HCT116 (cell line): ENCODE measurements around the gene NOP16. TPM values are rescaled to one million over a fixed set of nuclear protein-coding genes. Genes with fewer than 3 reads are reported as not detected.

Experiments
- ATAC-seq: fragments of 200-7000 bp; cut with Tn5 transposase; 2 replicates; pipeline ENCODE4 v1.9.1; 2020; ENCODE audit warnings: mild to moderate bottlenecking, moderate library complexity
- BruUV-seq: library from RNA; stranded (reverse); fragments of 400-500 nt; replicated peaks from 2 replicates; lab custom pipeline; 2021; lab: Mats Ljungman, UMichigan
- CTCF ChIA-PET: fragments of 300-600 bp; sonication (Branson Sonifier 250); formaldehyde crosslinking; loops from one replicate; lab custom pipeline; 2021; ENCODE audit warnings: antibody characterized with exemption; lab: Charles Lee
- POLR2A ChIA-PET: fragments of 300-600, 350-600 bp; sonication (Branson Sonifier 250); formaldehyde crosslinking; loops from one replicate; lab custom pipeline; 2021; ENCODE audit warnings: antibody characterized with exemption; lab: Charles Lee
- RAD21 ChIA-PET, 2 experiments: fragments of 300-600 bp; sonication (Branson Sonifier 250); formaldehyde crosslinking; loops; one replicate each; lab custom pipeline; 2023; ENCODE audit warnings: low total read pairs in 2 of 2; ENCODE audit not compliant: uncharacterized antibody in 2 of 2, unreplicated experiment in 2 of 2, low non-redundant PET in 1 of 2; lab: Charles Lee
- DNase-seq: peaks from one replicate; pipeline ENCODE4 v3.0.0-alpha.2; 2010; ENCODE audit warnings: low read depth, low spot score
- H2AFZ ChIP-seq: fragments of 200-600 bp; shearing (Covaris generic), sonication (generic); 2 replicates; pipeline ENCODE4 v1.6.1; 2017; ENCODE audit warnings: low read depth, mixed run types, mixed read lengths, antibody characterized with exemption, low read length; ENCODE audit not compliant: poor library complexity, severe bottlenecking
- H3K27ac ChIP-seq: 2 replicates; pipeline ENCODE4 v1.5.1; 2012; ENCODE audit warnings: low read depth, low read length
- H3K27me3 ChIP-seq: fragments of 200-600 bp; sonication (generic); 2 replicates; pipeline ENCODE4 v1.6.1; 2016; ENCODE audit warnings: mixed run types, low read length, mixed read lengths; ENCODE audit not compliant: insufficient read depth
- H3K36me3 ChIP-seq, 2 experiments: fragments of 200-500 bp in 1 of 2; fragments of 200-600 bp in 1 of 2; sonication (Bioruptor generic) in 1 of 2; sonication (generic) in 1 of 2; 2 replicates each; pipeline versions ENCODE4 v1.5.1 to v1.6.1; 2014 to 2016; ENCODE audit warnings: low read length in 2 of 2, inconsistent platforms in 1 of 2, mixed read lengths in 1 of 2, mixed run types in 1 of 2; ENCODE audit not compliant: insufficient read depth in 2 of 2, control insufficient read depth in 1 of 2
- H3K4me1 ChIP-seq, 2 experiments: fragments of 200-600 bp in 1 of 2; sonication (generic) in 1 of 2; 2 replicates each; pipeline versions ENCODE4 v1.5.1 to v1.6.1; 2012 to 2017; ENCODE audit warnings: low read length in 2 of 2, inconsistent platforms in 1 of 2, mild to moderate bottlenecking in 1 of 2, mixed read lengths in 1 of 2, mixed run types in 1 of 2, moderate library complexity in 1 of 2; ENCODE audit not compliant: insufficient read depth in 2 of 2, control insufficient read depth in 1 of 2
- H3K4me2 ChIP-seq: fragments of 200-600 bp; sonication (generic); 2 replicates; pipeline ENCODE4 v1.6.1; 2017; ENCODE audit warnings: mixed run types, low read length, mixed read lengths
- H3K4me3 ChIP-seq, 2 experiments: fragments of 200-600 bp in 1 of 2; sonication (generic) in 1 of 2; replicated peaks in 1 of 2; 2 replicates each; pipeline ENCODE4 v1.5.1; 2011 to 2016; ENCODE audit warnings: low read length in 2 of 2, control low read depth in 1 of 2, low read depth in 1 of 2, mild to moderate bottlenecking in 1 of 2, mixed read lengths in 1 of 2, mixed run types in 1 of 2
- H3K79me2 ChIP-seq: fragments of 200-600 bp; sonication (generic); 2 replicates; pipeline ENCODE4 v1.6.1; 2017; ENCODE audit warnings: mild to moderate bottlenecking, mixed run types, low read length, moderate library complexity, mixed read lengths; ENCODE audit not compliant: insufficient read depth
- H3K9ac ChIP-seq: fragments of 200-600 bp; sonication (generic); 2 replicates; pipeline ENCODE4 v1.6.1; 2016; ENCODE audit warnings: low read length, mixed read lengths
- H3K9me2 ChIP-seq: fragments of 200-600 bp; sonication (generic), shearing (Covaris generic); 2 replicates; pipeline ENCODE4 v1.6.1; 2017; ENCODE audit warnings: mixed run types, mild to moderate bottlenecking, moderate library complexity; ENCODE audit not compliant: insufficient read depth
- H3K9me3 ChIP-seq, 2 experiments: fragments of 200-500 bp in 1 of 2; fragments of 200-600 bp in 1 of 2; sonication (Bioruptor generic) in 1 of 2; sonication (generic) in 1 of 2; 2 replicates each; pipeline ENCODE4 v1.6.1; 2014 to 2017; ENCODE audit warnings: low read length in 2 of 2, mixed read lengths in 2 of 2, inconsistent platforms in 1 of 2, low read depth in 1 of 2, mild to moderate bottlenecking in 1 of 2, mixed run types in 1 of 2, moderate library complexity in 1 of 2; ENCODE audit not compliant: control insufficient read depth in 1 of 2, insufficient read depth in 1 of 2
- H4K20me1 ChIP-seq: fragments of 200-600 bp; sonication (generic), shearing (Covaris generic); 2 replicates; pipeline ENCODE4 v1.6.1; 2017; ENCODE audit warnings: mixed run types, mild to moderate bottlenecking, moderate library complexity; ENCODE audit not compliant: insufficient read depth
- CBX3 ChIP-seq: IDR thresholded peaks from 2 replicates; pipeline ENCODE4 v1.6.1; 2012; ENCODE audit warnings: low read depth
- CEBPB ChIP-seq: IDR thresholded peaks from 2 replicates; pipeline ENCODE4 v1.6.1; 2012; ENCODE audit warnings: low read depth
- CTCF ChIP-seq, 3 experiments: fragments of 200-600 bp in 1 of 3; sonication (generic) in 1 of 3; IDR thresholded peaks in 2 of 3; conservative IDR thresholded peaks in 1 of 3; 2 replicates each; pipeline ENCODE4 v1.5.1; 2012 to 2017; ENCODE audit warnings: low read depth in 2 of 3, low read length in 2 of 3, antibody characterized with exemption in 1 of 3, borderline replicate concordance in 1 of 3, control low read depth in 1 of 3, mild to moderate bottlenecking in 1 of 3, mixed read lengths in 1 of 3, mixed run types in 1 of 3, moderate library complexity in 1 of 3; ENCODE audit not compliant: insufficient read depth in 1 of 3
- EGR1 ChIP-seq: IDR thresholded peaks from 2 replicates; pipeline ENCODE4 v1.6.1; 2012; ENCODE audit warnings: low read depth
- ELF1 ChIP-seq: IDR thresholded peaks from 2 replicates; pipeline ENCODE4 v1.6.1; 2012; ENCODE audit warnings: low read depth, borderline replicate concordance
- EZH2 ChIP-seq: fragments of 200-600 bp; sonication (generic); IDR thresholded peaks from 2 replicates; pipeline ENCODE4 v1.6.1; 2017; ENCODE audit warnings: antibody characterized with exemption, mixed run types
- EZH2phosphoT487 ChIP-seq: fragments of 200-600 bp; IDR thresholded peaks from 2 replicates; pipeline ENCODE4 v1.6.1; 2018; ENCODE audit warnings: antibody characterized with exemption, borderline replicate concordance
- FOSL1 ChIP-seq: IDR thresholded peaks from 2 replicates; pipeline ENCODE4 v1.6.1; 2012; ENCODE audit warnings: low read depth
- POLR2A ChIP-seq: IDR thresholded peaks from 2 replicates; pipeline ENCODE4 v1.7.0; 2011; ENCODE audit warnings: borderline replicate concordance; ENCODE audit not compliant: insufficient read depth, insufficient read length; ENCODE audit errors: extremely low read depth
- RAD21 ChIP-seq: IDR thresholded peaks from 2 replicates; pipeline ENCODE4 v1.6.1; 2012; ENCODE audit warnings: low read depth, mild to moderate bottlenecking
- REST ChIP-seq: IDR thresholded peaks from 2 replicates; pipeline ENCODE4 v1.6.1; 2012; ENCODE audit warnings: low read depth
- SP1 ChIP-seq: IDR thresholded peaks from 2 replicates; pipeline ENCODE4 v1.6.1; 2012; ENCODE audit warnings: low read depth
- TCF7L2 ChIP-seq: IDR thresholded peaks from 2 replicates; pipeline ENCODE4 v1.7.0; 2011; ENCODE audit warnings: borderline replicate concordance, inconsistent platforms; ENCODE audit not compliant: insufficient read depth, insufficient read length; ENCODE audit errors: extremely low read depth
- YY1 ChIP-seq: IDR thresholded peaks from 2 replicates; pipeline ENCODE4 v1.6.1; 2011; ENCODE audit warnings: low read length, low read depth, moderate library complexity, mild to moderate bottlenecking; ENCODE audit not compliant: insufficient replicate concordance; ENCODE audit errors: extremely low read depth
- ZBTB33 ChIP-seq: IDR thresholded peaks from 2 replicates; pipeline ENCODE4 v1.6.1; 2011; ENCODE audit warnings: mild to moderate bottlenecking, low read length, moderate library complexity; ENCODE audit not compliant: insufficient replicate concordance; ENCODE audit errors: extremely low read depth
- ZFX ChIP-seq: fragments of 450-650 bp; IDR thresholded peaks from 2 replicates; pipeline ENCODE4 v1.6.1; 2017
- ZNF274 ChIP-seq: fragments of 200-500 bp; sonication (Bioruptor generic); IDR thresholded peaks from 2 replicates; pipeline ENCODE4 v1.6.1; 2014; ENCODE audit warnings: mild to moderate bottlenecking, low read depth, low read length, inconsistent platforms
- intact Hi-C: fragments of 100-400 bp; cut with micrococcal nuclease; formaldehyde crosslinking; loops from 2 replicates; pipeline ENCODE4 v1.10.0; 2022
- total RNA-seq: library from RNA; stranded (reverse); gene quantifications from one replicate; pipeline ENCODE4 v1.2.1, GENCODE V29; 2021; ENCODE audit not compliant: unreplicated experiment

The NOP16 gene
- total RNA-seq, 1 experiment from 2014 or later: 67.1 TPM

- H3K27me3 ChIP-seq: no peaks in the 10 kb centered on the region
- no peak overlapping the region for H2AFZ ChIP-seq
- no peak overlapping the region for H3K9ac ChIP-seq
- peaks cover 0 to 5% of the 10 kb centered on the region in 2 experiments; a peak in 3 of 4 replicates for H3K36me3 ChIP-seq
- H3K4me2 ChIP-seq: no peak overlapping the region
- DNase-seq (no peak), ATAC-seq (no peak)
- peaks cover 9% of the 10 kb centered on the region for H3K79me2 ChIP-seq
- H3K4me1 ChIP-seq: peaks cover 12 to 18% of the 10 kb centered on the region in 2 experiments; a peak in 3 of 4 replicates
- no peak overlapping the region for H3K27ac ChIP-seq
- H3K4me3 ChIP-seq: no peak overlapping the region
- POLR2A ChIA-PET: no interaction called here
- no peaks in the 10 kb centered on the region for H3K9me2 ChIP-seq
- intact Hi-C loops: no loop called here
- BruUV-seq: no TSS peak
- H3K9me3 ChIP-seq: no peaks in the 10 kb centered on the region
- RAD21 ChIA-PET: no interaction called here
- no peaks in the 10 kb centered on the region for H4K20me1 ChIP-seq
- CTCF ChIA-PET: no interaction called here
- TF ChIP-seq CBX3 (no peak), CTCF (IDR thresholded peaks at IDR 0.05 in 2 of 3, conservative IDR thresholded peaks at IDR 0.05 in 1 of 3; ENCODE audit: borderline replicate concordance in 1 of 3, insufficient read depth in 1 of 3, low read depth in 2 of 3, low read length in 2 of 3) (no peak), ZBTB33 (no peak), ELF1 (no peak), EZH2 (no peak), EZH2phosphoT487 (no peak), ZFX (no peak), POLR2A (no peak), RAD21 (no peak), SP1 (no peak), TCF7L2 (no peak), ZNF274 (no peak), FOSL1 (no peak), YY1 (no peak), REST (no peak), CEBPB (no peak), EGR1 (no peak)
Observed at GRCh38 chr5:176409765-176410164, 21.4 kb upstream of the NOP16 start.
